Measurements from ENCODE around the gene CAPN13.

CAPN13 gene

GRCh38 chr2:30766666-30767065 lies 40.6 kb downstream of the CAPN13 start:
- DNase-seq (ENCODE audit: low read depth, low spot score), result no peak
- no peak overlapping the region for H3K27ac ChIP-seq

- DNase-seq (ENCODE audit: low read depth, low spot score), result no peak
- no peak overlapping the region for H3K27ac ChIP-seq
Measured at GRCh38 chr2:30765876-30766470, 41.3 kb downstream of the CAPN13 start.

DNA sequence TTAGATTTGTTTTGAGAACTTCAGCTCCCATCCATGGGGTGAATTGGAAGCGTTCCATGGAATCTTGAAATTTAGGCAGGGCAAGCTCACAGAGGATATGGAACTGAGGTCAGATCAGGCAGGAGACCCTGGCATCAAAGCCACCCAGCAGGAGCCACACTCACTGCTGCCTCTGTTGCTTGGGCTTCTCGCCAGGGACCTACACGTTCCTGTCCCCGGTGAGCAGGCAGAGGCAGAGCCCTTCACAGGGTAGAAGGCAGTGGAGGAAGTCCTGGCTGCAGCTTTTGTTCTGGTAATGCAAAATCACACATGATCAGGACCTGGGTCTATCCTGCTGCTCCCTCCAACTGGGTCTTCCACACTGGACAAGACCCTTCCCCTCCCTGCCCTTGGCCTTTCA lies 42.1 kb downstream of the CAPN13 start:
- DNase-seq (ENCODE audit: low read depth, low spot score), result no peak
- no peak overlapping the region for H3K27ac ChIP-seq

DNA sequence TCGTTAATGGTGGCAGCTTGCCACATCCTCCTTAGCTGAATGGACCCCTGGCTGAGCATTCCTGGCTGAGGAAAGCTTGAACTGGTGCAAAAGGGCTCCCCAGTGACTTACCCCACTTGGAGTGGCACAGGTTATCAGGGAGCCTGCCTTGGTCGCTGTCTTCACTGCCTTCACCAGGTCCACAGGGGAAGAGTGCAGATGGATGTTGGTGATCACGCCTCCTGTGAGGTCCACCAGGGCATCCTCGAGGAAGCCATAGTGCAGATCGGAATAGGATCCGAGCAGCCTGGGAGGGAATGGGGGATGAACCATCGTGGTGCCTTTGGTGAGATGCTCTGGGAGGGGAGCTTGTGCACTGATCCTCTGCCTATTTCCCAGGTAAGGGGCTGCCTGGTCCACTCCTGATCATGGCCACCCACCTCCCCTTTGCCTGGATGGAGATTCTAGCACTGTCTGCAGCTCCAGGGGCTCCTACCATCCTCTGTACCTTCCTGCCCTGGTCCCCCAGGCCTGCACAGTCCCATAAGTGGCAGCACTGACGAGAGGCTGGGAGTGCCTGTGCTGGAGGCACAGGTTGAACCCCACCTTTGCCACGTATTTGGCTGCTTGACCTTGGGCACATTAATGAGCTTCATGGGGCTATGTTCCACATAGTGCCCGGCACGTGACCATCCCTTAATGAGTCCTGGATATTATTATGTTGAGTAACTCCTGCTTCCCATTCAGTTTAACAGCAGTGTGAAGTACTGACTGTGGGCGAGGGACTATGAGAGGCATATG lies 43.0 kb downstream of the CAPN13 start:
- H3K27ac ChIP-seq, result no peak overlapping the region
- DNase-seq (ENCODE audit: low read depth, low spot score), result no peak

DNA sequence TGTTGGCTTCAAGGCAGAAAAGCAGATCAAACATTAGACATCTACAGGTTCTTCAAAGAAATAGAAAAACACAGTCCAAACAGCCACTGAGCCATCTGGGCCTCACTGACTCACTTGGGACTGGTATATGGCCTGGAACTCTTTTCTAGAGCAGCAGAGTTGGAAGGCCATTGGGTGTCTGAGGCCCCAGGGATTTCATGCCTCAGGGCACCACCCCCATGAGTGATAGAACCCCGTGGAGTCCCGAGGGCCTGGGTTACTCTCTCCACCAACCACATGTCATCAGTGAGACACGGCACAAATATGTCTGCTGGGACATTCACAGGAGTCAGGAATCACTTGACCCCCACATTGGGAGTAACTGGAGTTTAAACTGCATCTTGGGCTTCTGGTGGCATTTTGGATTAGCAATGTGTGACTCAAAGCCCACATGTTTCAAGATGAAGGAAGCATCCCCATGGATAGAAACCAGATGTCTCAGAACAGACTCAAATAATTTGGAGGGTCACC lies 44.0 kb downstream of the CAPN13 start:
- no peak overlapping the region for H3K27ac ChIP-seq
- no peak for DNase-seq (ENCODE audit: low read depth, low spot score)

DNA sequence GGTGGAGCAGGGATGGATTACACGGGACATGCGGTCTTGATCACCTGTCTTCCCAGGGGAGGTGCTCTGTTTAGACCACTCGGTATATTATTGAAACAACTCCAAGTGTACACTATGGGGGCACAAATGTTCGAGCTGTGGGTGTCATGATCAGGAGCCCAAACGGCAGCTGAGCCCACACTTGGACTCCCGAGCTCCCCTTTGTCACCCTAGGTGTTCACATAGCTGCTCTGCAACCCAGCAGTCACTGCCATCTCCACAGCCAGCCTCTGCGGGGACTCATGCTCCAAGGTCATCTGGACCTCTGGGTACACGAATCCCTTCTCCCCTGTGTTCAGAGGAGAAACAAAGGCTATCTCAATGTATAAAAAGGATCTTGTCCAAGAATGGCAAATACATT lies 46.0 kb downstream of the CAPN13 start:
- H3K27ac ChIP-seq, result no peak overlapping the region
- DNase-seq (ENCODE audit: low read depth, low spot score), result no peak

DNA sequence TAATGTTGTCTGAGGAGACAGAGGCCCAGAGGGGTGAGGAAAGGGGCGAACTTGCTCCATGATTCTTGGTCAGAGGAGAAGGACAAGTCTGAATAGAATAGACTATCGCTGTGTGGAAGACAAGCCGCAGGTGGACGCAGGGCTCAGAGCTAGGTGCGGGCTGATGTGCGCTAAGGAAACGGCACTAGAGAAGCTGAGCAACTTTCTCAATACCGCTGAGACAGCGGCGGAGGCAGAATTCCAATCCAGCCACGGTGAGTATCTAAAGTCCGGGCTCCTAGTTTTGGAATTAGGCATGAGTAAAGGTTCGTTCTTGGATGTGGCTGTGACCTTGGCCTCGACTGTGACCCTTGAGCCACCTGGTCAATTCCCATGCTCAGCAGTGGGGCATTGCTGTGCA lies 47.8 kb downstream of the CAPN13 start:
- no peak for DNase-seq (ENCODE audit: low read depth, low spot score)

DNA sequence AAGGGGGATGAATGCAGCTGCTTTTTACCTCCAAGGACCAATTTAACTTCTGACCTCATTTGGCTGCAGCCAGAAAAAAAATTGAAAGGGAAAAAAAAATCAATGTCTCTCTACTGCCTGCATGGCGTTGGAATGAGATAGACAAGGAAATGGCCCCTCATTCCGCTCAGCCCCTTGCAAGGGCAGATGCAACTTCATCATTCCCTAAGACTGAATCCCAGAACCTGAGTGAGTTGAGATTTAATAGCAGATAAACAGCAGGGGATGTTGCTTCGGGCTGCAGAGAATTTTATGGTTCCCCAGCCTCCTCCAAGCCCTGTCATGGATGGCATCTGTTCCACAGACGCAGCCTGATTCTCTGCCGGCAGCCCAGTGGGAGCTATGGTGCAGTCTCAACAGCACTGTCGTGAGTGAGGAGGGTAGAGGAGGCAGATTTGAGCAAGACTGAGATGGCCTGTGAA lies 49.0 kb downstream of the CAPN13 start:
- DNase-seq (ENCODE audit: low read depth, low spot score), result no peak
- no peak overlapping the region for H3K27ac ChIP-seq

More for the DNA sequence above, 47.8 kb downstream of the CAPN13 start:
- no peak overlapping the region for H3K27ac ChIP-seq

DNA sequence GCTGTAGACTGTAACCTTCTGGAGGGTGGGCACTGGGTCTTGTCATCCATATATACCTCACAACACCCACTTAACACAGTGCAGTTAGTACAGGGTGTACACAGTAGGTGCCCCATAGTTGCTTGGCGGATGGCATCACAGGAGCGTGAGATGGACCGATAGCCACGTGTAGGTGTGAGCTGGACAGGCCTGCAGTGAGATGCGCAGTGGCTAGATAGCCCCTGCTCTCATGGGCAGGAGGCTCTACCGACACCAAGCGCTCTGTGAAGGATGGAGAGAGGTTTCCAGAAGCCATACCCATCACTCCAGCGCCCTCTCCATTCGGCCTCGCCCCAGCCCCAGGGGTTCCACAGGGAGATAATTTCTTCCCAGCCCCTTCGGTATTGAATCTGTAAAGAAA lies 49.5 kb downstream of the CAPN13 start:
- no peak overlapping the region for H3K27ac ChIP-seq
- DNase-seq (ENCODE audit: low read depth, low spot score), result no peak

- no peak overlapping the region for H3K27ac ChIP-seq
- DNase-seq (ENCODE audit: low read depth, low spot score), result no peak
Measured at GRCh38 chr2:30756971-30757370, 50.3 kb downstream of the CAPN13 start.

GRCh38 chr2:30756051-30756719 lies 51.1 kb downstream of the CAPN13 start:
- DNase-seq (ENCODE audit: low read depth, low spot score), result peak; percentile 33
- no peak overlapping the region for H3K27ac ChIP-seq

GRCh38 chr2:30753630-30754029 lies 53.6 kb downstream of the CAPN13 start:
- H3K27ac ChIP-seq, result no peak overlapping the region
- DNase-seq (ENCODE audit: low read depth, low spot score), result no peak

- H3K27ac ChIP-seq, result no peak overlapping the region
- no peak for DNase-seq (ENCODE audit: low read depth, low spot score)
Measured at GRCh38 chr2:30752811-30753210, 54.4 kb downstream of the CAPN13 start.

DNA sequence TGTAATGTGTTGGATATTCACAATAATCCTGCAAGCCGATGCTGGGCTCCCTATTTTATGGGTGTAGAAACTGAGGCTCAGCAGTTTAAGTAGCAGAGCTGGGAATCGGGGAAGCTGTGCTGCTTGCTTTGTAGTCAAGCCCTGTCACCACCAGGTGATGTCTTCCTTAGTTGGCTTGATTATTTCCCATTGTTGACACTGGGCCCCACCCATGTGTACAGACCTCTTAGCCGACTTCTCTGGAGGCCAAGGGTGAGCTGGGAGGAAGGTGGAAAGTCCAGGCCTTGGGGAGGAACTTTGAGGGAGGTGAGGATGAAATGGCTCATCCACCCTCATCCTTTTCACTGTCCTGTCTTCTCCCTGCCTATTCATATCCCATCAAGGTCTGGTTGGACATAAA lies 60.0 kb downstream of the CAPN13 start:
- no peak overlapping the region for H3K27ac ChIP-seq
- DNase-seq (ENCODE audit: low read depth, low spot score), result no peak

DNA sequence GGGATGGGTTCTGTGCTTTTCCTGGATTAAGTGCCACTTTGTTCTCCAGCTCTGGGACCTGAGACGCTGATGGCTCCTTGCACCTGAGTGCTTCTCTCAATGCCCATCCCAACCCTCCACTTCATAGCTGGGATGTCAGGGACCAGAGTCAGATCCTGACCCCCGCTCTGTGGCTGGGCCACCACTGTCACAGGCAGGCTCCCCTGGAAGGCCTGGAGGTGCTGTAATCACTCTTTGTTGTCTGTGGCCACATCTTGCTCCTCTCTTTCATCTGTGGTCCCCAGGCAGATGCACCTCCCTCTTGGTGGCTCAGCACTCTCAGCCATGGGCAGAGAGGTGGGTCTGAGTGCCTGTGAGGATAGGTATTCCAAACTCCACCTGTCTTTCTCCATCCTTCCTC lies 62.4 kb downstream of the CAPN13 start:
- no peak for DNase-seq (ENCODE audit: low read depth, low spot score)
- H3K27ac ChIP-seq, result no peak overlapping the region

DNA sequence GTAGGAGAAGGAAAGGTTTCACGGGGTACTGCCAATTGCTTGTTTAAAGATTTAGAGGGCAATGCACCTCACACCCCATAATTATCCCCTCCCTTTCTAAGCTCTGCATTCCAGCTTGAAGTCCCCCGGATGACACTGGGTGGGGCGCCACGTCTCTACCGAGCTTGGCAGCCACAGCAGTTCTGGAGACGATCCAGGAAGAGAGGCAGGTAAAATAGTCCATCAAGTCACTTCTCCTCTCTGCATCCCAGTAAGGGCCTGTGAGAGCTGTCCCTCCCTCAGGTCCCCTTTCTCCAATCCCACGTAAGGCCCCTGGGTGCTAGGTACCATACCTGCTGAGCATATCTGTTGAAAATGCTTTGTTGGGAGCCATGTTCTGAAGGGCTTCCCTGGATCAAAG lies 65.7 kb downstream of the CAPN13 start:
- DNase-seq (ENCODE audit: low read depth, low spot score), result no peak

GRCh38 chr2:30738141-30738911 lies 68.9 kb downstream of the CAPN13 start:
- no peak for DNase-seq (ENCODE audit: low read depth, low spot score)
- H3K27ac ChIP-seq, result no peak overlapping the region

More for the DNA sequence above, 65.7 kb downstream of the CAPN13 start:
- no peak overlapping the region for H3K27ac ChIP-seq

DNA sequence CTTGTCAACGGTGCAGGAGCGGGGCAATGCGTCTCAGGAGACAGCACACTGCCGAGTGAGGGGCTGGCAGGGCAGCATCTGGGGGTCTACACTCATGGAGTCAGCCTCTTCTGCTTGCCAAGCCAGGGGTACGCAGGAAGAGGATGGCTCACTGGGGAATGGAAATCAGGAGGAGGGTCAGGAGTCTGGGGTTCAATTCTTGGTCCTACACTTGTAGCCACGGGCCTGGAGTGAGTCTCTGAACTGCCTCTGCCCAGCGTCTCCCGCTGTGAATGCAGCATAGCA lies 70.0 kb downstream of the CAPN13 start:
- DNase-seq (ENCODE audit: low read depth, low spot score), result no peak

GRCh38 chr2:30736461-30737325 lies 70.6 kb downstream of the CAPN13 start:
- DNase-seq (ENCODE audit: low read depth, low spot score), result no peak
- no peak overlapping the region for H3K27ac ChIP-seq

More for the DNA sequence above, 70.0 kb downstream of the CAPN13 start:
- H3K27ac ChIP-seq, result no peak overlapping the region
